ENCODE measurements around the gene LGR6.
"Not testable (repeated sequence)": the region's sequence is repeated elsewhere in the genome, so short reads cannot be mapped to it uniquely, and the experiment has no call there.

LGR6 gene

DNA sequence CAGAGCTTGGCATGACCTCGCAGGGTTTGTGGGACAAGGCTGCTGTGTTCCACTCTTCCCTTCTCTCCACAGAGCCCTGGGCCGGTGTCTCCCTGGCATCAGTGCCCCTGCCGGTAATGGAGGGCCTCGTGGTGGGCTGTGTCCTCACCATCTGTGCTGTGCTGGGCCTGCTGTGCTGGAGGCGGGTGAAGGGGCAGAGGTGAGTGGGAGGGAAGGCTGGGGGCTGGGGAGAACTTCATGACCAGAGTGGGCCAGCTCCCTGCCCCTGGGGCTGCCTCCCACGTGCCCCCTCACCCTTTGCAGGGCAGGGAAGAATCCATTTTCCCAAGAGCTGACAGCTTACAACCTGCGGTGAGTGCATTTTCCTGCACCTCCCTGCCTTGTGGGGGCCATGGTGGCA lies 12.0 kb upstream of the LGR6 start:
- no peak for DNase-seq

DNA sequence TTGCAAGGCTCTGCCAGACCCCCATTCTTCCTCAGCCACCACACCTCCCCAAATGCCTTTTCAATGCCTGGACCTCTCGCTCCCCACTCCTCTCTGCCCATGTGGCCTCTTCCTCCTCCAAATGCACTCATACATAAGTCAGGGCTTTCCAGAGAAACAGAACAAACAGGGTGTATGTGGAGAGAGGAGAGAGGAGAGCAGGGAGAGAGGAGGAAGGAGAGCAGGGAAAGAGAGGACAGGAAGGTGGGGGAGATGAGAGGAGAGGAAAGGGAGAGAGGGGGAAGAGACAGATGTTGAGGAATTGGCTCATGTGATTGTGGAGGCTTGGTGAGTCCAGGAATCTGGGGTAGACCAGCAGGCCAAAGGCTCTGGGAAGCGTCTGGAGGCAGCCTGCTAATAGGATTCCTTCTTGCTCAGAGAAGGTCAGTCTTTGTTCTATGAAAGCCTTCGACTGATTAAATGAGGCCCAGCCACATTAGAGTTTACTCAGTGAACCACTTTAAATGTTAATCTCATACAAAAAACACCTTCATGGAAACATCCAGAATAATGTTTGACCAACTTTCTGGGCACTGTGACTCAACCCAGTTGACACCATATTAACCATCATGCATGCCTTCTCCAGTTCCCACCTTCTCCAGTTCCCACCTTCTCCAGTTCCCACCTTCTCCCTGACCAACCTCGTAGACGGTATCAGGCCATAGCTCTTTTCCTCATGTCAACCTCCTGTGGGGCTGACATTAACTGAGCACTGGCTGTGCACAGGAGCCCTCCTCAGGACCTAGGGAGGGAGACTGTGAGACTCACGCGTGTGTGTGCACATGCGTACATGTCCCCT lies 11.3 kb upstream of the LGR6 start:
- DNase-seq, result no peak

DNA sequence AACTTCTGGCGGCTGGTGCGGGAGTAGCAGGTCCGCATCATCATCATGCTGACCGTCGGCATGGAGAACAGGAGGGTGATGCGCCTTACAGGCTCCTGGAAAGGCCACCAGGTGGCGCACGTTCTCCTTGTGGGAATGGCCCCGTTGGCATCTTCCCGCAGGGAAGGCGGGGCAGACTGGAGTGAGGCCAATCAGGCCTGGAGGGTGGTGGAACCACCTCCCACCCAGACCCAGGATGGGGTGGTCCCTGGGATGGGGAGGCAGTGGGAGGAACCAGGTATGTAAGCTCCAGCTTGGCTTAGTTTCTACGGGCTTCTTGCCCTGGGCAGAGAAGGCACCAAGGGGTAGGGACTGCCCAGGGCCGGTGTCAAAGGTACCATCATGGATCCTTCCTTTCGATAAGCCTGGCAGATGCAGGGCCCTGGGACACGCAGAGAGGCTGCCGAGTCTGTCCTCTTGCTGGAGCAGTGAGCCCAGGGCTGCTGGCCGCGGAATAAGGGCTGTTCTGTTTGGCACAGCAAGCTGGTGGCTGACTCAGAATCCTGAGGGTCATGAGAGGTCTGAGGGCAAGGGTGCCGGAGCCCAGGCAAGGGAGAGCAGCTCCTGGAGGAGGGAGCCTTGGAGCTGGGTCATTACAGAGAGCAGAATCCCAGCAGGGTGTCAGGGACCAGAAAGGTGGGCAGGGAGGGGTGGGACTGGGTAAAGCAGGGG lies 8.7 kb upstream of the LGR6 start:
- peak; percentile 73 for DNase-seq

DNA sequence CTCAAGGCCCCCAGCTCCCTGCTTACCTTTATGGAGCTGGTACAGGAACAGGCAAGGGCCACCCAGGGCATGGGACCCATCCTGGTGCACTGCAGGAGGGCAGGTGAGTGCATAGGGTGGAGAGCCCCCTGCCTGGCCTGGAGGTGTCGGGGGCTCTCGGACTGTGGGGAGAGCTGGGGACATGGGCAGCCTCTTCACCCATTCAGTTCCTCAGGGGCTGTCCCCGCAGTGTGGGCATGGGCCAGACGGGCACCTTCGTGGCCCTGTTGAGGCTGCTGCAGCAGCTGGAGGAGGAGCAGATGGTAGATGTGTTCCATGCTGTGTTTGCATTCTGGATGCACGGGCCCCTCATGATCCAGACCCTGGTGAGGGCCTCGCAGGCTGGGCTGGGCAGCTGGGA lies 7.3 kb upstream of the LGR6 start:
- DNase-seq, result peak; percentile 32

DNA sequence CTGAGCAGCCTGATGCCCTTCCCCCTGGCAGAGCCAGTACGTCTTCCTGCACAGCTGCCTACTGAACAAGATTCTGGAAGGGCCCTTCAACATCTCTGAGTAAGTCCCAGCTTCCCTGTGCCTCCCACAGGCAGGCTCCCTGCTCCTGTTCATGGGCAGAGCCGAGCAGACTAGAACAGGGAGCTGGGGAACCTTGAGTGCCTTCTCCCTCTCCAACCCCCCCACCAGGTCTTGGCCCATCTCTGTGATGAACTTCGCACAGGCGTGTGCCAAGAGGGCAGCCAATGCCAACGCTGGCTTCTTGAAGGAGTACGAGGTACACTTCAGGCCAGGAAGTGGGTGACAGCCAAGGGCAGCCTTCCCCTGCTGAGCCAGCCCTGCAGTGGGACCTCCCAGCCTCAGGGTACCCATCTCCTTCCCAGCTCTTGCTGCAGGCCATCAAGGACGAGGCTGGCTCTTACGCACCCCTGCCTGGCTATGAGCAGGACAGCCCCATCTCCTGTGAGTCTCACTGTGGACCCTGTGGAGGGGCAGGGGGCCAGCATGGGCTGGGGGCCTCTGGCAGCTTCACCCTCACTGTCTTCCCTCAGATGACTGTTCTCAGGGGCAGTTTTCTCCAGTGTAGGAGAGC lies 6.4 kb upstream of the LGR6 start:
- no peak for DNase-seq

DNA sequence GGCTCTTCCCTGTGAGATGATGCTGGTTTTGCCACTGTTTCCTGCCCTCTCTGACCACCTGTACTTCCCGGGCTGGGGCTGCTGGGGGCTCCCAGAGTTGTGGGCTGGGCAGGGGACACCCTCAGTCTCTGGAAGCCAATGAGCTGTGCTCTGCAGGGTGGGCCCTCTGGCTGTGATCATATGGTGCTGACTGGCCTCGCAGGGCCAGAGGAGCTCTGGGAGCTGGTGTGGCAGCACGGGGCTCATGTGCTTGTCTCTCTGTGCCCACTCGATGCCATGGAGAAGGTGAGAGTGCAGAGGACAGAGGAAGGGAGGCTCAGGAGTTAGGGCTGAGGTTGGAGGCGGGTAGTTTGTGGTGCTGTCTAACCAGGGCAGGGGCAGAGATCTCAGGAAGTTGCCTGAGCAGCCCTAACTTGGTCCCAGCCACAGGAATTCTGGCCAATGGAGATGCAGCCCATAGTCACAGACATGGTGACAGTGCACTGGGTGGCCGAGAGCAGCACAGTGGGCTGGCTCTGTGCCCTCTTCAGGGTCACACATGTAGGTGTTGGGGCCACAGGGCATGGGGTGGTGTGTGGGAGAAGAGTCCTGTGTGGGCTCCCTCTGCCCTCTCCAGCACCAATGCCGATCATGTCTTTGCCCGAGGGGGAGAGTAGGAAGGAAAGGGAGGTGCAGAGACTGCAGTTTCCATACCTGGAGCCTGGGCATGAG lies 5.7 kb upstream of the LGR6 start:
- no peak for DNase-seq

DNA sequence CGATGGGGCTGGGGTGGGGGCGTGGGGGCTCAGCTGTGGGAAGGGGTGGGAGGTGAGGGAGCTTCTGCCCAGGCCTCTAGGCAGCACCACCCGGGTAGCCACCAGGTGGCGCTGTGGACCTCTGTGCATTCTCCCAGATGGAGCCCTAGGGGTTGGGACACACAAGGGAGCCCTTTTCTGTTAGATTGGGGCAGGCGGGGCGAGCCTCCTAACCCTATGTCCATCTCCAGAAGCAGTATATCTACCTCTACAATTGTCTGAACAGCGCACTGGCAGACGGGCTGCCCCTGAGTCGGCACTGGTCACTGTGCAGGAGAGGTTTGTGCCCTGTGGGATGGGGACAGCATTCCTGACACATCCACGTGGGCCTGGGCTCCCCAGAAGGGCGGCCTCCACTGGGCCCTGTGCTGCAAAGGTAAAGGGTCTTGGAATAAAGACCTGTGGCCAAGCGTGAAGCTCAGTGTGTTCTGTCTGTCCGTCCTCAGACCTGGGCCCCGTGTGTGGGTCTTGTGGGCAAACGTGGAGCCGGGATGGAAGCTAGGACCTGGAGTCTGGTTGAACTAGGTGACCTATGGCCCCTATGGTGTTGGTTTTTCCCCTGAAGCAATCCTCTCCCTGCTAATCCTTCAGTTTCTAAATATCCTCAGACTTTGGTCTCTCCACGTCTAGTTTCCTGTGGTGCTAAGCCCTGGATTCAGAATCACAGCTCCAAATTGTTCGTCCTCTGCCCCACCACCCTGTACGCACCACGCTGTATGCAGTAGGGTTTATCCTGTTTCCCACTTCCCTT lies 4.4 kb upstream of the LGR6 start:
- DNase-seq, result peak; percentile 25

DNA sequence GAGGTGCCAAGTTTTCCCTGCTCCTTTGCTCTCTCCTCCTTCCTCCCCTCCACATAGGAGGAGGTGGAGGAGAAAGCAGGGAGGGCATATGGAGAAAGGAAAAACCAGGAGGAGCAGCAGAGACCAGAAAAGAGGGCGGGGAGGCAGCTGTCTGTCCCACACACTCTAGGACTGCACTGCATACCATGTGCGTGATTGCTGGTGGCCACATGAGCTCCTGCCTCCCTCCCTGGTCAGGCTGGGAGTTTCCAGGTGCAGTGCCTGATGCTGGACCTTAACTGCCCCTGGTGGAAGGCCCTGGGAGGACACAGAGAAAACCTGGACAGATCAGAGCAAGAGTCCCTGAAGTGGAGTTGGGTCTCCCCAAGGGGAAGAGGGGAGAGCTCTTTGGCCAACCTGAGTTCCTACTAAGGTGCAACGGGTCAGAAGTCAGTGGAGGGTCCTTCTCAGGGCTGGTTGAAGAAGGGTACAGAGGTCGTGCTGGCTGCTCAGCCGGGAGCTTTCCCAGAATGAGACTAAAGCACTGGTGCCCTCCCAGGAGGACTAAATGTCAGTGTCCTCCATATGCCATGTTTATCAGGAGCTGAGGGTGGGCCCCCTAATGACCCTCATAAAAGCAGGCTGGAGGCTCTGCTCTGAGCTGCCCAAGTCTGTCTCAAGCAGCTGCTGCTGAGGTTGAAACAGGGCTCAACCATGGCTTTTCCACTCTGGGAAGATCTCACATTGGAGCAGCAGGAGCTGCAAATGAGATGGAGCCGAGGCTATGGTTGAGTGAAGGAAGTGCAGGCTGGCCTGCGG lies 3.5 kb upstream of the LGR6 start:
- DNase-seq, result no peak

DNA sequence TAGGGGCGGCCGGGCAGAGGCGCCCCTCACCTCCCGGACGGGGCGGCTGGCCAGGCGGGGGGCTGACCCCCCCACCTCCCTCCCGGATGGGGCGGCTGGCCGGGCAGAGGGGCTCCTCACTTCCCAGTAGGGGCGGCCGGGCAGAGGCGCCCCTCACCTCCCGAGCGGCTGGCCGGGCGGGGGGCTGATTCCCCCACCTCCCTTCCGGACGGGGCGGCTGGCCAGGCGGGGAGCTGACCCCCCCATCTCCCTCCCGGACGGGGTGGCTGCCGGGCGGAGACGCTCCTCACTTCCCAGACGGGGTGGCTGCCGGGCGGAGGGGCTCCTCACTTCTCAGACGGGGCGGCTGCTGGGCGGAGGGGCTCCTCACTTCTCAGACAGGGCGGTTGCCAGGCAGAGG lies 2.2 kb upstream of the LGR6 start:
- not testable (repeated sequence) for DNase-seq

DNA sequence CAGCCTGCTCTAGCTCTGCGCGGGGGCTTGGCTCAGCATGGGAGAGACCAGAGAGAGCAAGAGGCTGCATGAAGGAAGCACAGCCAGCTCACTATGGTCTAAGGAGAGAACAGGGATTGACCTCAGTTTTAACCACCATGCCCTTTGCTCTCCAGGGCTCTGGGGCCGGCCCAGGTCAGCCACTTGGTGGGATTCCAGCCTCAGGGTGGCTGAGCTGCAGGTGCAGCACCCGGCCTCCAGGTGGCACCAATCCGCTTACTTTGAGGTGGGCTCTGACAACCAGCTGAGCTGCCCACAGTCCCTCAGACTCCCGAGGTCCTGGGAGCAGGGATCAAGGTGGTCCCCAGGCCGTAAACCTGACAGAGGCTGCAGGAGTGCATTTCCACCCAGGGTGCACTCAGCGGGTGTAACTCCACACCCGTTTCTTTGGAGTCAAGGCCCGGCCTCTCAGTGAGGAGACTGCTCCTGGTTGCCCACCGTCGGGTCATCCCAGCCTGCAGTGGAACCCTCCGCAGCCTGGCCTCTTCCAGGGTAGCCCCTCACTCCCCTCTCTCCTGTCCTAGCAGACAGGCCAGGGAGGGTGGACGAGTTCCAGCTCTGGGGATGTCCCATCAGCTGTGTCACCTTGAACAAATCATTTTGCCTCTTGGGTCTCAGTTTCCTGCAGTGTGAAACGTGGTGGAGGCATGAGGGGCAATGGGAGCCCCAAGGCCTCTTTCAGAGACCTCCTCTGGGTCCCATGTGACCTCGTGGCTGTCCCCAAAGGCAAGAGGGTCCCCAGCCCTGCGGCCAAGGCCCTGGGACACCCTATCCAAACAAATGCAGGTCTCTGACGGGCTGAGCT lies 607 bp upstream of the LGR6 start:
- DNase-seq, result no peak

DNA sequence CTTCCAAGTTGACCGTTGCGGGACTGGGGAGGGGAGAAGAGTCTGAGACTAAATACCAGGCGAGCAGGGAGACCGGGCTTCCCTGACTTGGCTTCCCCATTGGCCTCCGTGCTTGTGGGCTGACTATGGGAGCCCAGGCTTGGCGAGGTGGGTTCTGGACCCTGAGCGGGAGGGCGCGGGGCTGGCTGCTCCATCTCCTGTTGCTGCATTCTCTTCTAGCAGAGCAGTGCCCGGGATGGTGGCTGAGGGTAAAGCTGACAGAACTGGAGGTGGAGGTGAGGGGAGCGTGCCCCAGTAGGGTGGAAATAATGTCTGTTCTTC lies 689 bp downstream of the LGR6 start:
- no peak for DNase-seq

DNA sequence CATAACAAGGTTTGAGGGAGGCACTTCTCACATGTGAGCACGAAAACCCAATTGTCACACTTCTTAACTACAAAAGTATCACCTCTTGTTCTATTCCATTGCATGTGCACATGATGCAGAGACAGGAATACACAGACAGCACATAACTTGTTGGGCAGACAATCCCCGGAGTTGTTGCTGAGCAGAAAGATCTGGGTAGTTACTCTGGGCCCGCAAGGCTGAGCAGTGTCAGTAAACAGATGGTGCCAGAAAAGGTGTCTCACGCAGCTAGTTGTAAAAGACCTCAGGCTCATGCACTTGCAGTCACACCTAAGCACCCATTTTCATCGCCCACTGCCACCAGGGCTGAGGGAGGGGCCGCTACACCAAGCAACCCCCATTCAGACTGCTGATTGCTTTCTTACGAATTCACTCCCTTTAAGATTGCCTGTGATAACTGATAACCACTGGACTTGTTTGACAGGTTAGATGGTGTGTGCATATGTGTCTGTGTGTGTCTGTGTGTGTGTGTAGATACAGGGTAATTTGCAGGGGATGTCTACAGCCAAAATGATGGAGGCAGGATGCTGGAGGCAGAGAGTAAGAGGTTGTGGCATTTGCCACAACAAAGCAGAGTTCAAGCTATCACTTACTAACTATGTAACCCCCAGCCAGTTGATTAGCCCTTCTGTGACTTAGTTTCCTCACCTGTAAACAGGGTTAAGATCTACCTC lies 4.2 kb downstream of the LGR6 start:
- no peak for DNase-seq

DNA sequence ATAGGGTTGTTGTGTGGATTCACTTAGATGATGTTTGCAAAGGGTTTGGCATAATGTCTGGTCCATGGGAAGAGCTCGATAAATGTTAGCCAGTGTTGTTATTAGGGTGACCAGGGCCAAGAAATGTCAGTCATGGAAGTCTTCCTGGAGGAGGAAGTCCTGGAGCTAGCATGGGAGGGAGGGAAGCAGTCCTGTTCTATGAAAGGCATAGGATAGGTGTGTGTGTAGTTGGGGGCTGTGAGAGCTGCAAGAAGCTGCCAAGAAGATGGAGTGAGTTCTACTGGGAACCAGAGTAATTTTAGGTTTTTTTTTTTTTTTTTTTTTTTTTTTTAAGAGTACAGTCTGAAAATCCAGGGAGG lies 4.7 kb downstream of the LGR6 start:
- DNase-seq, result no peak

DNA sequence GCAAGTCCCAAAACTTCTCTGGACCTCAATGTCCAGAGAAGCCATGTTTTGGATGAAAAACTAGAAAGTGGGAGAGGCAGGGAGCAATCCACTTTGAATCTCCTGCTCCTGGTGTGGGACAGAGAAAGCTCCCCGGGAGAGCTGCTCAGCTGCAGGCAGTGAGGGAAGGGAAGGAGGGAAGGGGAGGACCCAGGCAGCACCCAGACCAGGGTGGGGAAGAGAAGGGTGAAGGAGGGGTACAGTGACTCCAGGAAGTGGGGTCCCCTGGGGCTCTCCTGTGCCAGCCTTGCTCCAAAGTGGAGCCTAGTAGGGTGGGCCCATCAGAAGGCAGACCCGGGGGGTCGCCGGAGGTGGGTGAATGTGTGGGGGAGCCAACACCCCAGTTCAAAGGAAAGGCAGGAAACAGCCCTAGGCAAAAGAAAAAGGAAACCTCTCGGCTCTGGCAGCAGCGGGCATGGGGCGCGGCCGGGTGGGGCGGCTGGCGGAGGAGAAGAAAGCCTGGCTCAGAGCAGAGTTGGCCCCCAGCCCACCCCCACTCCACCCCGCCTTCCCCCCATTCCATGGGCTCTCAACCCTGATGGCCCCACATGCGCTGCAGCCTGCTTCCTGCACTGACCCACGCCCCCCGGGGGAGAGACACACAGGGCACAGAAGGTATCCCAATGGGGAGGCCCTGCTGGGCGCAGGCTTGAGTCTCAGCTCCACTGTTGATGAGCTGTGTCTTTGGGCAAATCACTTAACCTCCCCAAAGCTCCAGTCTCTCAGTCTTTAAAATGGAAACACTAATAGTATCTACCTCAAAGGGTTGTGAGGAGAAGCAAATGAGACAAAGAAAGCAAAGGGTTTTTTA lies 5.7 kb downstream of the LGR6 start:
- no peak for DNase-seq

DNA sequence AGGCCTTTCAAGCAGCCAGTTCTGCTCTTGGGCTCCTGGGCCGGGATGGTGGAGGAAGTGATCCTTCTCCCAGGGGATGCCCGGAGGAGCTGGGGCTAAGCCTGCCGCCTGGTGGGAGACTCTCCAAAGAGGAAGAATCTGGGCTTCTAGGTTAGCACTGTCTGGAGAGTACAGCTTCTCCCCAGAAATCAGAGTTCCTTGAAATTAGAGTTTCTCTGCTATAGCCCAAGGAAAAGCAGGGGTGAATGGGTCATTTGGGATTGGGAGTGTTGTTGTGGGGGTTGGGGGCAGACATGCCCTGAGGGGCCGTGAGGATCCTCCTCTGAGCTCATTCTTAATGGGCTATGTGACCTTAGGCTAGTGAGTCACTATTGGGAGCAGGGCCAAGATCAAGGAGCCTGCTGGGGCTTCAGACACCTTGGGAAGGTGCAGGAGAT lies 6.5 kb downstream of the LGR6 start:
- no peak for DNase-seq

DNA sequence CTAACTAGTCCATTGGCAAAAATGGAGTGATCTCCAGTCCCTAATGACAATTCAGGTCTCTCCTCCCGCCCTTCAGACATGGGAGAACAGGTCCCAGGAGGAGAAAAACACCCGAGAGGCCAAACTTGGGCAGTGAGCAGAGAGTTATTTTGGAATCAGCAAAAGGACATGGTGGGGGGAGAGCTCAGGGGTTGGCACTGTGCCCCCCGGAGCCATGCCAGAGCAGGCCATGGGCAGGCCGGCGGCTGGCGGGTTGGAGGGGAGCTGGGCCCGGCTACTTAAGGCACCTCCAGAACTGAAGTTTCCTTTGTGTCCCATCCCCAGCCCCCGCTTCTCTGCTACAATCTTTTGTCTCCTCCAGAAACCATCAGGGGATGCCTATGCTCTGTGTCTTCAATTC lies 7.1 kb downstream of the LGR6 start:
- DNase-seq, result no peak

DNA sequence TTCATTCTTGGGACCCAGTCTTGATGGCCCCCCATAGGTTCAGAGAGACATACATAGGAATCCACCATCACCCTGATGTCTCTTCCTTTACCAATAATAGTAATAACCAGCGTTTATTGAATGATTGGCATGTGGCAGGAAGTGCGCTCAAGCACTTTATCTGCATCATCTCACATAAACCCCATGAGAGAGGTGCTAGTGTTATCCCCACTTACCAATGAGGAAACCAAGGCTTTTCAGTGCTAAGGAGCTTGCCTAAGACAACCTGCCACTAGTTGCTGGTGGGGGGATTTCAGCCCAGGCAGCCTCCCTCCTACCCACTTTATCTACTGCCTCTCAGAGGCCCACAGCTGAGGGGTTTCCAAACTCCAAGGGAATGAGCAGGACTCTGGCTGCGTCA lies 7.7 kb downstream of the LGR6 start:
- no peak for DNase-seq

DNA sequence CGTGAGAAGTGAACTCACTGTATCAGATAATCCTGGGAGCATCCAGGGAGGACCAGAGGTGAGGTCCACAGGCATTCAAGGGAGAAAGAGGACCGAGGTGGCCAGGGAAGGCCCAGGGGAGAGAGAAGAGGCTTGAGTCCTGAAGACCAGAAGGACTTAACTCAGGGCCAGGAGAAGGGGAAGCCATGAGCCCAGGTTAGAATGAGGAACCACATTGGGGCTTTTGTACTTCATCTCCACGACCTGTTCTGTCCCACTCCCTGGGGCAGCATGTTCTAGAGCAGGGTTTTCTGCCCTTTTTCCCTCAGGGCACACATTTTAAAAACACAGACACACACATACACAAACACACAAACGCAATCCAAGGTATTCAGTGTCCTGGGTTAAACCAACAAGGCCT lies 8.4 kb downstream of the LGR6 start:
- no peak for DNase-seq

DNA sequence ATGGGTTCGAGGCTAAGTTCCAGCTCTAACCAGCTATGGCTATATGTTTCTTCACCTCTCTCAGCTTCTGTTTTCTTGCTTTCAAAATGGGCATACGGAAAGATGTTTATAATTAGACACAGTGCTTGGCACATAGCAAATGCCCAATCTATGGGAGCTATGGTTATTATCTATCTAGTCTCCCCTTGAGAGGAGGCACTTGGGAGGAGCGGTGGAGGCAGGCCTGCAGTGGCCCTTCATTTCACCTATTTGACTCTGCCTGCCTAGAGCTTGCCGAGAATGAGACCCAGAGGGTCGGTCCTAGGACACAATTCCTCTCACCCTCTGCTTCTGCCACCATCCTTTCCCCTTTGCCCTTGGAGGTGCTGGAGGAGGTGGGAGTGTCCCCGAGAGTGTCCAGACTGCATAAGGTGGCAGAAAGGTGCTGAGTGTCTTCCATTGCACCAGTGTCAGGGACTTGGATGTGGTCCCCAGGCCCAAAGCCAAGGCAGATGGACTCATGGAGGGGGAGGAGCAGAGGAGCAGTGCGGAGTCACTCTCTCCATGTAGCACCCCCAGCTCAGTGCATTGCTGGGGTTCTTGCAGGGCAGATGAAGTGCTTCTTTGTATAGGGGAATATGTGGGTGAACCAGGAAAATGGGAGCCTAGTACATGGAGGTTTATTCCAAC lies 9.0 kb downstream of the LGR6 start:
- no peak for DNase-seq

Measured in DMS 273 treated with DMSO at 0.1 percent for 48 hours (cell line).